HFF-Myc (cell line): ENCODE measurements around the gene CCSER1.
"Not testable (repeated sequence)": the region's sequence is repeated elsewhere in the genome, so short reads cannot be mapped to it uniquely, and the experiment has no call there.

Source experiments
- DNase-seq: peaks from one replicate; pipeline ENCODE4 v3.0.0-alpha.2; 2011; ENCODE audit warnings: low read depth; ENCODE audit errors: extremely low read depth
- H3K4me3 ChIP-seq: replicated peaks from 2 replicates; pipeline ENCODE4 v1.5.1; 2011; ENCODE audit warnings: low read depth, mild to moderate bottlenecking, control low read depth, low read length
- TF ChIP-seq, protein P1 (sequence below): IDR thresholded peaks from 2 replicates; pipeline ENCODE4 v1.5.1; 2012; ENCODE audit warnings: mild to moderate bottlenecking, low read depth, low read length, control low read depth; ENCODE audit errors: missing control alignments

The CCSER1 gene

DNA sequence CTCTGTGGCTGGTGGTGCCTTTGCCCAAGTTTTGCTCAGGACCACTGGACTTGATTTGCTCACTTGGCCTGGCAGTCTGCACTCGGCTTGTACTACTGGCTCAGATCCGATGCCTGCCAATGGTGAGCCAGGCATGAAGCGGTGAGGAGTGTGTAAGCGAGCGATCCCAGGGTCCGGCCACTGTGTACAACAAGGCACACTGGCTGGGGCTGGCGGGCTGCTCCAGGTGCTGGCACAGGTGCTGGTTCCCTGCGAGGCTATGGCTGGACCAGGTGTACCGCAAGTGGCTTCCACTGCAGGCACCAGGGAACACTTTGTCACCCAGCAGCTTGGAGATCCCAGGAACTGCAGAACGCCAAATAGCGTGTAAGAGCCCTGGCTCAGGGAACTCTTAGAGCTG lies 329.7 kb downstream of the CCSER1 start:
- no peak overlapping the region for H3K4me3 ChIP-seq
- TF ChIP-seq, protein P1, sequence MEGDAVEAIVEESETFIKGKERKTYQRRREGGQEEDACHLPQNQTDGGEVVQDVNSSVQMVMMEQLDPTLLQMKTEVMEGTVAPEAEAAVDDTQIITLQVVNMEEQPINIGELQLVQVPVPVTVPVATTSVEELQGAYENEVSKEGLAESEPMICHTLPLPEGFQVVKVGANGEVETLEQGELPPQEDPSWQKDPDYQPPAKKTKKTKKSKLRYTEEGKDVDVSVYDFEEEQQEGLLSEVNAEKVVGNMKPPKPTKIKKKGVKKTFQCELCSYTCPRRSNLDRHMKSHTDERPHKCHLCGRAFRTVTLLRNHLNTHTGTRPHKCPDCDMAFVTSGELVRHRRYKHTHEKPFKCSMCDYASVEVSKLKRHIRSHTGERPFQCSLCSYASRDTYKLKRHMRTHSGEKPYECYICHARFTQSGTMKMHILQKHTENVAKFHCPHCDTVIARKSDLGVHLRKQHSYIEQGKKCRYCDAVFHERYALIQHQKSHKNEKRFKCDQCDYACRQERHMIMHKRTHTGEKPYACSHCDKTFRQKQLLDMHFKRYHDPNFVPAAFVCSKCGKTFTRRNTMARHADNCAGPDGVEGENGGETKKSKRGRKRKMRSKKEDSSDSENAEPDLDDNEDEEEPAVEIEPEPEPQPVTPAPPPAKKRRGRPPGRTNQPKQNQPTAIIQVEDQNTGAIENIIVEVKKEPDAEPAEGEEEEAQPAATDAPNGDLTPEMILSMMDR = no peak
- no peak for DNase-seq

DNA sequence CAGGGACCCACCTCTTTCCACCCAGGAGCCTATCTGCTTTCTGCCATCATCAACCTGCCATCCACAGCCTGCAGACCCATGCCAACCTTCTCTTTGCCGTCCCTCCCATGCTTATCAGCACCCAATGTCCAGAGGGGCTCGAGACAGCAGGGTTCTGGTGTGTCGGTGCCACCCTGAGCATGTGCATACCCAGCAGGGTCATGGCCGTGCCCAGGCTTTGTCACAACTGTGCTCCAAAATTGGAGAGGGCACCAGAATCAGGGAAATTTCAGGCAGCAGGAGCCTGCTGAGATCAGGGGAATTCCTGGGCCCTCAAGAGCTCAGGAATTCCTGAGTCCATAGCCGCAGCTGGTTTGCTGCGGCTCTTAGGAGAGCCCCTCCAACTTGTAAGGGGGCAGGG lies 330.6 kb downstream of the CCSER1 start:
- DNase-seq = no peak
- TF ChIP-seq, protein P1 = no peak
- no peak overlapping the region for H3K4me3 ChIP-seq

DNA sequence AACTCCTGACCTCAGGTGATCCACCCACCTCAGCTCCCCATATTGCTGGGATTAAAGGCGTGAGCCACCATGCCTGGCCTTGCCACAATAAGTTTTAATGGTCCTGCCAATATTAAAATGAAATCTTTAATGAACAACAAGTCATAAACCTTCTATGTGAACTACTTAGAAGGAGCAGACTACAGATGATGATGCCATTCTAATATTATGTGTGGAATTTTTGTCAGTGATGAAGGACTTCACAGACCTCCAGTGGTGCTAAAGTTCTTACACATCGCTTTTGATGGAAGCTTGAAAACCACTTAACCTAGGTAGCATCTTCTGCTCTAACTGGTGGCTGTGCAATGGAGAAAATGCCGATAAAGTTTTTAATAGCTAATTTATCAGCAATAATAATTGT lies 331.4 kb downstream of the CCSER1 start:
- no peak for DNase-seq
- TF ChIP-seq, protein P1 = no peak
- H3K4me3 ChIP-seq = no peak overlapping the region

DNA sequence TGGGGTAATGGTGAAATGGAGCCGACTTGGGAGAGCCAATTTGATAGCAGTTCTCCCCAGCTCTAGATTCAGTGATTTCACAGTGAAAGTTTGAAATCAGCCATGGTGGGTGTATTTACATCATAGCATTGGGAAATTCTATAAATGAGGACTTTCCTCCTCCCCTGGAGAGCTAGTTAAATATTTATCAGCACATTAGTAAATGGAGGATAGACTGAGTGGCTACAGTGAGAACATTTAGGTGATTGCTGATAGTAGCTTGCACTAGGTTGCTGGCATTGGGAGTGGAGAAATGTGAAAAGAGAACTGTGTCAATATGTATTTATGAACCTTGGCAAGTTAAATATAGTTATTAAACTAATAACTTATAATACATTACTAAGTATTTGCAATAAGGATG lies 347.3 kb downstream of the CCSER1 start:
- H3K4me3 ChIP-seq = no peak overlapping the region

DNA sequence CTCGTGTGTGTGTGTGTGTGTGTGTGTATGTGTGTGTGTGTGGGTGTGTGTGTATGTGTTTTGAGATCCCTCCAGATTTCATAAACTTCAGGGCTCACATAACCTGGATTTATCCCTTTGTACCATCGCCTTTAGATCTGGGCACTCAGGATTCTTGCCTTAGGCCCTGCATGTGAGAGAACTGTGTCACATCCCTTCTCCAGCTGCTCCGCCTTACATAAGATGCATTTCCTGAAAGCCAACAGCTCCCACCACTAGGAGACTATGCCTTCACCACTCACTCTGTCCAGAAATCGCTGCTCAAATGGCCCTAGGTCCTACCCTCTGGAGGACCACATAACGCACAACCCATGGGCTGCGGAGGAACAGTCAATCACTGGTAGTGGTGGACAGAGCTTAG lies 348.8 kb downstream of the CCSER1 start:
- no peak overlapping the region for H3K4me3 ChIP-seq
- TF ChIP-seq, protein P1 = no peak
- no peak for DNase-seq

More for the DNA sequence above, 347.3 kb downstream of the CCSER1 start:
- TF ChIP-seq, protein P1 = no peak
- no peak for DNase-seq

DNA sequence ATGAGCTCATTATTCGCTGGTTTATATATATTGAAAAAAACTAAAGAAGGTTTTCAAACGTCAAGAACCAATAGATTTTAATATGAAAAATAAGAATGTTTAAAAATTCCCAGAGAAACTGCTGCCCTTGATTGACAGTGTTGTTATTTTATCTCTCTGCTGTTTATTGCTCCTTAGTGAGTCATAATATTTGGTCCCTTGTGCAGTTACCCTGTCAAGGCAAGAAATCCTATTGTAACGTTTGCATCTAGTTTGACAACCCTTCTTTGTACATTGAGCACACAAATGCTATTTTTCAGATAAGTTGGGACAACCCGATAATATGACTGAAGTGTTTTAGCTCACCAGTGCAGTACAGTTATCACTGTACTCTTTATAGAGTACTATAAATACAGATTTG lies 349.4 kb downstream of the CCSER1 start:
- H3K4me3 ChIP-seq = no peak overlapping the region
- DNase-seq = no peak
- TF ChIP-seq, protein P1 = no peak

DNA sequence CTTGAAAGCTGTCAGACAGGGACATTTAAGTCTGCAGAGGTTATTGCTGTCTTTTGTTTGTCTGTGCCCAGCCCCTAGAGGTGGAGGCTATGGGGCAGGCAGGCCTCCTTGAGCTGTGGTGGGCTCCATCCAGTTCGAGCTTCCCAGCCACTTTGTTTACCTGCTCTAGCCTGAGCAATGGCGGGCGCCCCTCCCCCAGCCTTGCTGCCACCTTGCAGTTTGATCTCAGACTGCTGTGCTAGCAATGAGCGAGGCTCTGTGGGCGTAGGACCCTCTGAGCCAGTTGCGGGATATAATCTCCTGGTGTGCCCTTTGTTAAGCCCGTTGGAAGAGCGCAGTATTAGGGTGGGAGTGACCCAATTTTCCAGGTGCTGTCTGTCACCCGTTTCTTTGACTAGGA lies 357.7 kb downstream of the CCSER1 start:
- not testable (repeated sequence) for DNase-seq, H3K4me3 ChIP-seq
